ENCODE data around the gene DHRSX.
"Not testable (repeated sequence)": the region's sequence is repeated elsewhere in the genome, so short reads cannot be mapped to it uniquely, and the experiment has no call there.

The DHRSX gene

DNA sequence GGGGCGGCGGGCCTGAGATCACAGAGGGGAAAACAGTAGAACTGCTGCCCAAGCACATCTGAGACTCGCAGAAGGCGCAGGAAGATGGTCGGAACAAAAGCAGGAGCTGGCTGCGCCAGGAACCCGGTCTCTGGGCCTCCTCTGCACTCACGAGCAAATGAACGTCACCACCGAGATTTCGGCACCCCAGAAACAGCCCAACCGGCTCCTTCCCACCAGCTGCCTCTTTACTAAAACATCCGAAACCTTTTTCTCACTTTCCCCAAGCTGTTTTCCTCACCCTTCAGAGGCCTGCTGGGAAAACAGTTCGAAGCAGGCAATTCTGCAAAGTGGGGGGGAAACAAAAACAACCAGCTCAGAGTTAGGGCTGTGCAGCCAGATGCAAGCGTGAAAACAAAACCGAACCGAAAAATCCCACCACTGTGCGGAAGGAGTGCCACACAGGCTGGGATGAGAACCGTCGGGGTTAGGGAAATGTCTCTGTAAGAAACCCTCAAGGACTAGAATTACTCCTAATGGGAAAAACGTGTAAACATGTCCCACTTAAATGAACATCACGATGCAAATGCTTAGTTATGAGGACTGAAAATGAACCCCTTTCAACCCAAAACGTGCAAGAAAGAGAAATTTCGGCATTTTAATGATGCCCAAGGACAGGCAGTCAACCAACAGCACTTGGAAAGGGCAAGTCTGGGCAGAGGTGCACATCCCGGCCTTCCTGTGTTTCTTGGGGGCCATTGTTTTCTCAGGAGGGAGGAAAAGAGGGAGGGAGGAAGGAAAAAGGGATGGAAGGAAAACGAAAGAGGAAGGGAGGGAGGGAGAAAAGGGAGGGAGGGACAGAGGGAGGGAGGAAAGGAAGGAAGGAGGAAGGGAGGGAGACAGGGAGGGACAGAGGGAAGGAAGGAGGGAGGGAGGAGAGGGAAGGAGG lies 15.8 kb downstream of the DHRSX start:
- no peak for DNase-seq (ENCODE audit: low read depth)
- no peak overlapping the region for H3K4me3 ChIP-seq (ENCODE audit: low read depth, low read length)
- TF ChIP-seq, protein P1, sequence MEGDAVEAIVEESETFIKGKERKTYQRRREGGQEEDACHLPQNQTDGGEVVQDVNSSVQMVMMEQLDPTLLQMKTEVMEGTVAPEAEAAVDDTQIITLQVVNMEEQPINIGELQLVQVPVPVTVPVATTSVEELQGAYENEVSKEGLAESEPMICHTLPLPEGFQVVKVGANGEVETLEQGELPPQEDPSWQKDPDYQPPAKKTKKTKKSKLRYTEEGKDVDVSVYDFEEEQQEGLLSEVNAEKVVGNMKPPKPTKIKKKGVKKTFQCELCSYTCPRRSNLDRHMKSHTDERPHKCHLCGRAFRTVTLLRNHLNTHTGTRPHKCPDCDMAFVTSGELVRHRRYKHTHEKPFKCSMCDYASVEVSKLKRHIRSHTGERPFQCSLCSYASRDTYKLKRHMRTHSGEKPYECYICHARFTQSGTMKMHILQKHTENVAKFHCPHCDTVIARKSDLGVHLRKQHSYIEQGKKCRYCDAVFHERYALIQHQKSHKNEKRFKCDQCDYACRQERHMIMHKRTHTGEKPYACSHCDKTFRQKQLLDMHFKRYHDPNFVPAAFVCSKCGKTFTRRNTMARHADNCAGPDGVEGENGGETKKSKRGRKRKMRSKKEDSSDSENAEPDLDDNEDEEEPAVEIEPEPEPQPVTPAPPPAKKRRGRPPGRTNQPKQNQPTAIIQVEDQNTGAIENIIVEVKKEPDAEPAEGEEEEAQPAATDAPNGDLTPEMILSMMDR (IDR thresholded peaks at IDR 0.05; ENCODE audit: low read depth, low read length, missing control alignments), result no peak
- in situ Hi-C loops (cut with HindIII; ENCODE audit: low sequenced_read_pairs), result no loop called here

DNA sequence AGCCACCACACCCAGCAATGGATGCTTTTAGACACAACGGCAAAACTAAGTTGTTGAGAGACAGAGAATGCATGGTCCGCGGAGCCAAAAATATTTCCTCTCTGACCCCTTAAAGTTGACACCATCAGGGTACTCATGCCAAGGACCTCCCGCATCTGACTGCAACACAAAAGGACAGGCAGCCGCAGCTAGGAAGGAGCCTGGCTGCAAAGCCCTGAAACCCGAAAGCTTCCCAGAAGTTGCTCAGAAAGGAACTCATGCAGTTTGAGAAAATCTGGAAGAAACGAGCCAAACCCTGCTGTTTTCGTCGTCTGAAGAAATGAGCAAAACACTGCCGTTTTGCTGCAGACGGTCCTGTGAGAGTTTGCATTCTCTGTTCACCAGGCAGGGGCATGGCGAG lies 16.5 kb downstream of the DHRSX start:
- TF ChIP-seq, protein P1 (IDR thresholded peaks at IDR 0.05; ENCODE audit: low read depth, low read length, missing control alignments), result no peak
- H3K4me3 ChIP-seq (ENCODE audit: low read depth, low read length), result no peak overlapping the region
- DNase-seq (ENCODE audit: low read depth), result no peak
- in situ Hi-C loops (cut with HindIII; ENCODE audit: low sequenced_read_pairs), result no loop called here

DNA sequence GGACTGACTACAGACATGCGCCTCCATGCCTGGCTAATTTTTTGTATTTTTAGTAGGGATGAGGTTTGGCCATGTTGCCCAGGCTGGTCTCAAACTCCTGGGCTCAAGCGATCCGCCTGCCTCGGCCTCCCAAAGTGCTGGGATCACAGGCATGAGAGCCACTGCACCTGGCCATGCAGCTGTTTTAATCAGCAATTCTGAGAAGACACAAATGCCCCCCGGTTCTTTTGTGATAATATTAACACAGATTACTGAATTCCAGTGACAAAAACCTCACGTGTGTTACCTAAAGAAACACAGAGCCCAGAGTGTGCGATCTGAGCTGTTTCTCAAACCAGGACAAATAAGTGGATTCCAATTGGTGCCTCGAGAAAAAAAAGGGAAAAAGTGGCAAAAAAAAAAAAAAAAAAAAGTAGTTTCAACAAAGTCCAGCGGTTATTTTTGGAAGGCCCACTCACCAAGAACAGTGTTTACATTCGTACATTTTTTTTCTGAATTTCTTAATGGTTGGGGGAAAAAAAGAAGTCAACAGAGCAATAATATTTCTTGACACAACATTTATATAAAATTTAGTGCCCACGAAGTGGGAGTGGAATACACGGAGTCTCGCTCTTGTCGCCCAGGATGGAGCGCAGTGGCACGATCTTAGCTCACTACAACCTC lies 17.2 kb downstream of the DHRSX start:
- DNase-seq (ENCODE audit: low read depth), result no peak
- TF ChIP-seq, protein P1 (IDR thresholded peaks at IDR 0.05; ENCODE audit: low read depth, low read length, missing control alignments), result no peak
- in situ Hi-C loops (cut with HindIII; ENCODE audit: low sequenced_read_pairs), result no loop called here
- H3K4me3 ChIP-seq (ENCODE audit: low read depth, low read length), result no peak overlapping the region

DNA sequence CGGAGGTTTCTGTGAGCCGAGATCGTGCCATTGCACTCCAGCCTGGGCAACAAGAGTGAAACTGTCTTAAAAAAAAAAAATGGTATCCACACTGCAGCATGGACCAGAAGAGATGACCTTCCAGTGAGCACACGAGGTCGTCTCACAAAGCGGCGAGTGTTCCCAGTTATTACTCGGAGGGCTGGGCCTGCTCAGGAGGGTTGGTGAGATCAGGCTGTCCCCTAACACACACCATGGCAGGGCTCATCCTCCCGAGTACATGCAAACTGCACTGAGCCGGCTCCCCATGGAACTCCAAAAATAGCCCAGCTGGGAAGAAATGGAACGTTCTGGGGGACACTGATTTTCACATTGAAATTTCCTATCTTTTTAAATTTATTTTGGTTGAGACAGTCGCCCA lies 19.2 kb downstream of the DHRSX start:
- DNase-seq (ENCODE audit: low read depth); in situ Hi-C loops (cut with HindIII; ENCODE audit: low sequenced_read_pairs): not testable (repeated sequence)

DNA sequence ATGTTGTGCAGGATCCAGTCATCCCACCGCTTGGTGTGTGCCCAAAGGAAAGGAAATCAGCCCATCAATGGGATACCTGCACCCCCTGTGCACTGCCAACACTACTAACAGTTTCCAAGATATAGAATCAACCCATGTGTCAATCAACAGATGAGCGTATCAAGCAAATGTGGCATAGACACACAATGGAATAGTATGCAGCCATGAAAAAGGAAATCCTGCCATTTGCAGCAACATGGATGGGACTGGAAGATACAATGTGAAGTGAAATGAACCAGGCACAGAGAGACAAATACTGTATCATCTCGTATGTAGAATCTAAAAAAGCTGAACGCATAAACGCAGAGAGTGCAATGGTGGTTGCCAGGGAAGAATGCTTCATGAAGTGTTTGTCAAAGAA lies 20.8 kb downstream of the DHRSX start:
- in situ Hi-C loops (cut with HindIII; ENCODE audit: low sequenced_read_pairs); H3K4me3 ChIP-seq (ENCODE audit: low read depth, low read length); DNase-seq (ENCODE audit: low read depth): not testable (repeated sequence)

More for the DNA sequence above, 19.2 kb downstream of the DHRSX start:
- H3K4me3 ChIP-seq (ENCODE audit: low read depth, low read length), result not testable (repeated sequence)

DNA sequence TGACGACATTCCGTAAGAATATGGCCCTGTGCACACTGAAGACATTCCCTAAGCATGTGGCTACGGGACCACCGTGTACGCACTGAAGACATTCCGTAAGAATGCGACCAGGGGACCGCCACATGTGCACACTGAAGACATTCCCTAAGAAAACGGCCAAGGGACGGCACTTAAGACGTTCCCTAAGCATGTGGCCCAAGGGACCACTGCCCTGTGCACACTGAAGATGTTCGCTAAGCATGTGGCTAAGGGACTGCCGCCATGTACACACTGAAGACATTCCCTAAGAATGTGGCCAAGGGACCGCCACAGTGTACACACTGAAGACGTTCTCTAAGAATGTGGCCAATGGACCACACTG lies 21.4 kb downstream of the DHRSX start:
- no peak overlapping the region for H3K4me3 ChIP-seq (ENCODE audit: low read depth, low read length)
- TF ChIP-seq, protein P1 (IDR thresholded peaks at IDR 0.05; ENCODE audit: low read depth, low read length, missing control alignments), result no peak
- in situ Hi-C loops (cut with HindIII; ENCODE audit: low sequenced_read_pairs), result no loop called here
- DNase-seq (ENCODE audit: low read depth), result no peak

DNA sequence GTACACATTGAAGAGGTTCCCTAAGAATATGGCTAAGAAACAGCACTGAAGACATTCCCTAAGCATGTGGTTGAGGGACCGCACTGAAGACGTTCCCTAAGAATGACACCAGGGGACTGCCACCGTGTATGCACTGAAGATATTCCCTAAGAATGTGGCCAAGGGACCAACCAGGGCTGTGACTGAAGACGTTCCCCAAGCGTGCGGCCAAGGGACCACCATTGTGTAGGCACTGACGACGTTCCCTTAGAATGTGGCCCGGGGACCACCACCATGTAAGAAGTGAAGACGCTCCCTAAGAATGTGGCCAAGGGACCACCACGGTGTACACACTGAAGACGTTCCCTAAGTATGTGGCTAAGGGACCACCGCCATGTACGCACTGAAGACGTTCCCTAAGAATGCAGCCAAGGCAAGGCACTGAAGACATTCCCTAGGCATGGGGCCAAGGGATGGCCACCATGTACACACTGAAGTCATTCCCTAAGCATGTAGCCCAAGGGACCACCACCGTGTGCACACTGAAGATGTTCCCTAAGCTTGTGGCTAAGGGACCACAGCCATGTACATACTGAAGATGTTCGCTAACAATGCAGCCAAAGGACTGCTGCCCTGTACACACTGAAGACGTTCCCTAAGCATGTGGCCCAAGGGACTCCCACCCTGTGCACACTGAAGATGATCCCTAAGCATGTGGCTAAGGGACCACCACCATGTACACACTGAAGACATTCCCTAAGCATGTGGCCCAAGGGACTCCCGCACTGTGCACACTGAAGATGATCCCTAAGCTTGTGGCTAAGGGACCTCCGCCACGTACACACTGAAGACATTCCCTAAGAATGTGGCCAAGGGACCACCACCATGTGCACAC lies 22.0 kb downstream of the DHRSX start:
- in situ Hi-C loops (cut with HindIII; ENCODE audit: low sequenced_read_pairs), result no loop called here
- no peak overlapping the region for H3K4me3 ChIP-seq (ENCODE audit: low read depth, low read length)
- TF ChIP-seq, protein P1 (IDR thresholded peaks at IDR 0.05; ENCODE audit: low read depth, low read length, missing control alignments), result no peak
- DNase-seq (ENCODE audit: low read depth), result no peak

DNA sequence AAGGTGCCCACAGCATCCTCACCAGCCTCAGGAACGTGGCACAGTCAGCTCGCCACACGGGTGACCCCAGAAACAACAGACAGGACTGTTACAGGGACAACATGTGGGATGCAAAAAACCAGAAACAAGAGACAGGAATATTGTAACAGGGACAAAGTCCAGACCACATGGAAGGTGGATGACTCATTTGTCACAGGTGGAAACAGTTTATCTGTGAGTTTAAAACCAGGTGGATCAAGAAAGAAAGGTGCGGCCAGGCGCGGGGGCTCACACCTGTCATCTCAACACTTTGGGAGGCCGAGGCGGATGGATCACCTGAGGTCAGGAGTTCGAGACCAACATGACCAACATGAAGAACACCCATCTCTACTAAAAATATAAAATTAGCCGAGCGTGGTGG lies 23.5 kb downstream of the DHRSX start:
- DNase-seq (ENCODE audit: low read depth); H3K4me3 ChIP-seq (ENCODE audit: low read depth, low read length); in situ Hi-C loops (cut with HindIII; ENCODE audit: low sequenced_read_pairs): not testable (repeated sequence)
